Middle frontal gyrus (tissue), 1 donor: Measurements from ENCODE around the gene RBFOX2.
"Not testable (repeated sequence)": the region's sequence is repeated elsewhere in the genome, so short reads cannot be mapped to it uniquely, and the experiment has no call there.

ENCODE experiments used
- DNase-seq: peaks from one replicate; pipeline ENCODE4 v3.0.0-alpha.2; 2015; ENCODE audit warnings: low spot score; ENCODE audit errors: extremely low spot score

RBFOX2 gene

DNA sequence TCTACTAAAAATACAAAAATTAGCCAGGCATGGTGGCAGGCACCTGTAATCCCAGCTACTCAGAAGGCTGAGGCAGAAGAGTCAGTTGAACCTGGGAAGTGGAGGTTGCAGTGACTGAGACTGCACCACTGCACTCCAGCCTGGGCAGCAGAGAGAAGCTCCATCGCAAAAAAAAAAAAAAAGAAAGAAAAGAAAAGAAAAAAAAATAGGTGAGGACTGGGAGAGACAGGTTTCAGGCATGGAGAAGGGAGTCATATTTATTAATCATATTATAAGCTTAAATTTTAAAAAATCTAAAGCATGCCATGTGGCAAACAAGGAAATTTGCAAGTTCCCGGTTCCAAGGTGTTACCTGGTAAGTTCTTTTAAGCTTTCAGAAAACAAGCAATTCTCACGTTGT, 311.1 kb downstream of the RBFOX2 start, which contains the start of gene APOL5:
TSS of gene APOL5 (plus strand) at position 301 of the 400 bp plus-strand sequence. CDS start at position 301, 0 bp downstream.
- DNase-seq = no peak

DNA sequence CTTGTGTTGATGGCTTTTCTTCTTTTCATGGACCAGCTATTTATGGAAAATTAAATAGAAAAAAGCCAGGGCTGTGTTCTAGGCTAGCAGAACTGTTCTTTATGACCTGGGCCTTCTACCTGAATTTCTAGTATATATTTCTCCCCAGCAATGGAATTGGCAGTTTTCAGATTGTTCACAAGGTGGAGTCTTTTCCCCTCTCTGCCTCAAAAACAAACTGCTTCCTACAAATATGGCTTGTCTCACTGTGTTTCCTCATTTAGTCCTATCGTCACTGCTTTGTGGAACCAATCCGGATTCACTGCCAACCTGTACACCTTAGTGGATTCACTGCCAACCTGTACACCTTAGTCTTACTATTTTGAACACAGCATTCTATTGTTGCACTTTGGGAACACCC, 316.0 kb downstream of the RBFOX2 start:
- DNase-seq = no peak

DNA sequence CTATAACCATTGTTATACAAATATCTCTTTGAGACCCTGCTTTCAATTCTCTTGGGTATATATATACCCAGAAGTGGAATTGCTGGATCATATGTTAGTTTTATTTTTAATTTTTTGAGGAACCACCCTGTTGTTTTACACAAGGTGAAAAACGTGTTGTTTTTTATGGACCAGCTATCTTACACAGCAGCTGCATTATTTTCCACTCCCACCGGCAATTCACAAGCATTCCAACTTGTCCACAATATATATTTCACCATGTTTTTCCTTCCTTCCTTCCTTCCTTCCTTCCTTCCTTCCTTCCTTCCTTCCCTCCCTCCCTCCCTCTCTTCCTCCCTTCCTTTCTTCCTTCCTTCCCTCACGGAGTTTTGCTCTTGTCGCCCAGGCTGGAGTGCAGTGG, 317.3 kb downstream of the RBFOX2 start:
- DNase-seq = no peak

DNA sequence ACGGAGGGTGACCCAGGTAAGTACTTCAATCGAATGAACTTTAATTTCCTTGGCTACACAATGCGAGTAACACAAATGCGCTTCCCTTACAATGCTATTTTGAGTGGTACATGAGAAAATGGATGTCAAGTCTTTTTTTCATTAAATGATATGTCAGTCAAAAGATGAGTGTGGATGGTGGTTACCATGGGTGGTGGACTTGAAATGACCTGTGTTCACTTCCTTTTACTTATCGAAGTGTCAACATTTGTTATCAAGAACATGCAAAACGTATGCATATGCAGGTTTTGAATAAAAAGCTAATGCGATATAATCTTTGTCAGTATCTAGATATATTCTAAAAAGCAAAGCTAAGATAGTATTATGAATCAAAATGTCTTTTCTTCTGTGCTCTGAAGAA, 319.7 kb downstream of the RBFOX2 start:
- no peak for DNase-seq

DNA sequence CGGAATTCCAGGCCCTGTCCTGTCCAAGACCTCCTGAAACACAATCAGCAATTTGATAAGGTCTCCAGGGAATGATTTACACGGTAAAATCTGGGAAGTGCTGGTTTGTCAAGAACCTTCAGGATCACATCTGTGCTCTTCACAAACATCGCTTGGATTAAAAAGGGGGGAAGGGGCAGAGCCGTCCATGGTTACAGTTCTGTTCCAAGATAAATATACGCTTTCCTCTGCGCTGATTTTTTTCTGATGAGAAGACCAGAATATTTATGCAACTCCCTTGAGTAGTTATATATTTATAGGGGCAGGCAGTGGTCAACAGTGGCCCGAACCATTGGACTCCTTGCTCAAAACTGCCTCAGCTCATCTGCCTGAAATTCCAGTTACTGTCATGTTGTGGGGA, 320.2 kb downstream of the RBFOX2 start:
- no peak for DNase-seq

DNA sequence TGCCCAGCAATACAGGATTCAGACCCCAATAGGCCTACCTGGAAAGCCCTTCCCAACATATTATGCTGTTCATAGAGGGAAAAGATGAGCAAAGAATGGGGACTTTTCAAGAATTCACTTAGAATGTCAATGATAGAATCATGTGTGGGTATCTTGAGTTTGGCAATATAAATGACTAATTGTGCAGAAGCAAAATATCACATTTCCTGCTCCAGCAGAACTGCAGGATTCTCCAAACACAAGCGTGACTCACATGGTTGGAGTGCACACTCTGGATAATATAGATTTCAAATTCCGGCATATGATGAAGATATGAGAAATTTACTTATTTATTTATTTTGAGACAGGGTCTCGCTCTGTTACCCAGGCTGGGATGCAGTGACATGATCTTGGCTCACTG, 323.5 kb downstream of the RBFOX2 start:
- DNase-seq = no peak

DNA sequence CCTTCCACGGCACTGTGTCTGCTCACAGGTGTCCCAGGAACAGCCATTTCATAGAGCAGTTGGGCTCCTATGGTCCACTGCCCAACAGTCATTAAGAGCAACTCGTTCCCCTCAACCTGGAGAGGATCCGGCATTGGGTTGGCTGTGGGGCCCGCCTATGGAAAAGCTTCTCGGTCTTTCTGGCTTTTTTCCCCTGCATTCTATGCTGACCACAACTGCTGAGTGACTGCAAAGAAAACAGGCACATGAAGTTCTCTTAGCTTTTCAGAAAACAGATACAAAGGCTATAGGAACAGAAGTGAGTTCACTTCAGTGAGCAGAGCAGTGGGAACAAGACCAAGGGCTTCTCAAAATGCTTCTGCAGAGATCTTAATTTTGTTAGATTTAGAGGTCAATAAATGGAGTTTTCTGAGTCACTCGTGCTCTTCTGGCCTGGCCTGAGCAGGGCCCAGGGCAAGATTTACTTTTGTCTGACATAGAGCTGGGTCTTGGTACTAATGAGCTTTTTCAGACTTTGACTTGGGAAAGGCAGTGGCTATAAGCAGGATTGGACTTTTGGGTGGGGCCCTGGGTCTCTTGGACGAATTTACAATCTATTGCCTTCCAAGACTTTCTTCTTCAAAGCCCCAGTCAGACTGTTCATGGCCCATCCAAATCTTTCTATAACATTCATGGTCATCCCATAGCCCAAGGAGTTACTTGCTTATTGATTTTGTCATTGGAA, 324.6 kb downstream of the RBFOX2 start:
- no peak for DNase-seq

DNA sequence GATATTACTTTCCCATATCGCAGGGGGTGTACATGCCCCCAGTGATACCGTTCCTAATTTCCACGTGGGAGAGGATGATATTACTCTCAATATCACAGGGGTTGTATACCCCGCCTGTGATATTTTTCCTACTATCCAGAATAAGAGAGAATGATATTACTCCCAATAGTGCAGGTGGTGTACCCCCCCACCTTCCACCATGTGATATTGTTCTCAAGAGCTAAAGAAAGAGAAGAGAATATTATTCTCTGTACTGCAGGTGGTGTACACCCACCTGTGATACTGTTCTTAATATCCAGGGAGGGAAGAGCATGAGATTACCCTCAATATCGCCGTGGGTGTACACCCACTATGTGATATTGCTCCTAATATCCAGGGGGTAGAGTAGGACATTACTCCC, 328.8 kb downstream of the RBFOX2 start:
- DNase-seq = not testable (repeated sequence)

DNA sequence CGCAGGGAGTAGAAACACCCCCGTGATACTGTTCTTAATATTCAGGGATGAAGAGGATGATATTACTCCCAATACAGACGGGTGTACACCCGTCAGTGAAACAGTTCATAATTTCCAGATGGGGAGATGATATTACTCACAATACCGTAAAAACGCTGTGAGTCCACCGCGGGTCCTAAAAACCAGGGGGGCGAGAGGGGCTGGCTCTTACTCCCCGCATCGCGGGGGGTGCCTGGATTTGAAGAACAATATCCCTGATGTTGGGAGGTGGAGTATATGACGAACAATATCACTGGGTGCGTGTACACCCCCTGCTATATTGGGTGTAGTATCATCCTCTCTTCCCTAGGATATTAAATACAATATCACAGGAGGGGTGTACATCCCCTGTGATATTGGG, 331.5 kb downstream of the RBFOX2 start:
- no peak for DNase-seq

DNA sequence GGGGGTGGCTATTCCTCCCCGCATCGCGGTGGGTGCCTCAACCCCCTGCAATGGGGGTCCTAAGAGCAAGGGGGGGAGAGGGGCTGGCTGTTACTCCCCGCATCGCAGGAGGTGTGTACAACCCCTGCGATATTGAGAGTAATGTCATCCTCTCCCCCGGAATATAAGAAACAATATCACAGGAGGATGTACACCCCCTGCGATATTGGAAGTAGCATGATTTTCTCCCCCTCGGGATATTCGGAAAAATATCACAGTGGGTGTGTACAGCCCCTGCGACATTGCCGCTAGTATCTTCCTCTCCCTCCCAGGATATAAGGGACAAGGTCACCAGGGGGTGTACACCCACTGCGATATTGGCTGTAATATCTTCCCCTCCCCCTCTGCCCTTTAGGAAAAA, 333.4 kb downstream of the RBFOX2 start:
- DNase-seq = no peak

DNA sequence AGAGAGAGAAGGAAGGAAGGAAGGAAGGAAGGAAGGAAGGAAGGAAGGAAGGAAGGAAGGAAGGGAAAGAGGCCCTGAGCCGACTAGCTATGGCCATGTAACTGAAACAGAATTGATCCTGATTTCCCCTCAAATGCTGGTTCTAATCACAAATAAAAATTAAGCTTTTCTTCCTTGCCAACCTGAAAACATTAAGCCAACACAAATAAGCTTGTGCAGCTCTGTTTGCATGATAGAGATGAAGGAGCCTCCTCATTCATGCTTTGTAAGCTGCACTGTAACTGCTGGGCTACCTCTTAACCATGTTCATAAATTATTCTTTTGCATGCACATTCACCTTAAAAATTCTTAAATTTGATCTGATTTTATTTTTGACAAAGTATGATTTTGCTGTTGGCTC, 338.6 kb downstream of the RBFOX2 start:
- no peak for DNase-seq

DNA sequence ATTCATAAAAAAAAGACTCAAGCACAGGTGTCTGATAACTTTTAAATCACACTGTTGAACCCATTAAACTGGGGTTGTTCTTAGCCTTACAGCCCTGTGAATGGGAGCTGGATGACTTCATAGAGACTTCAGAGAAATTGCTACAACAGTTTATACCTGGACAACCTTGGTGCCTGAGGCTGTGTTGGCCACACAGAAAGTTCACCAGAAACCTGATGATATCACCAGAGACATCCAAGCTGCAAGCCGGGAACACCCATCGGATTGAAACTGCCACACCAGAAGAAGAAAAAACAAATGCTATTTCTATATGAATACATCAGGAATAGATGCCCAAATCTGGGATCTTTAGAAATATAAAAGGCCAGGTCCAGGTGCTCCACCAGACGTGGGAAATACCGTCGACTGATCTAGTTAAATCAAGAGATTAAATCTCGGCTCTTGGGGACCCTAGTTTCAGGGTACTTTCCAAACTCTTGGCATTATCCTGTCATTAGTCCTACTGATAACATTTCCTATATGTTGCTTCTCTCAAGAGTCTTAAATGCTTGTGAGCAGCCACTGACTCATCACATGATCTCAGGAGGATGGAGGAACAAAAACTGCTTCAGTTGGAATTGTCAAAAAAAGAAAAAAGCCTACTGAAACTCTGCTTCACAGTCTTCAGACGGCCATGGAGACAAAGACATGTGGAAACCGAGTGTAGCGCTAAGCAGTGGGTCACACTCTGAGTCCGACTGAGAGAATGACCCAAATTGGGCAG, 339.5 kb downstream of the RBFOX2 start:
- DNase-seq = no peak
